Stimulated activated CD8-positive, alpha-beta memory T cell treated with anti-CD3 and anti-CD28 coated beads, Interleukin-4, amount 100 ng/mL, for 24 hours (primary cell): ENCODE measurements around the gene NKAPL.
"Not testable (repeated sequence)": the region's sequence is repeated elsewhere in the genome, so short reads cannot be mapped to it uniquely, and the experiment has no call there.

Experiments used
- DNase-seq: peaks from one replicate; pipeline ENCODE4 v3.0.0-alpha.2; 2020; ENCODE audit warnings: low read depth

The NKAPL gene

DNA sequence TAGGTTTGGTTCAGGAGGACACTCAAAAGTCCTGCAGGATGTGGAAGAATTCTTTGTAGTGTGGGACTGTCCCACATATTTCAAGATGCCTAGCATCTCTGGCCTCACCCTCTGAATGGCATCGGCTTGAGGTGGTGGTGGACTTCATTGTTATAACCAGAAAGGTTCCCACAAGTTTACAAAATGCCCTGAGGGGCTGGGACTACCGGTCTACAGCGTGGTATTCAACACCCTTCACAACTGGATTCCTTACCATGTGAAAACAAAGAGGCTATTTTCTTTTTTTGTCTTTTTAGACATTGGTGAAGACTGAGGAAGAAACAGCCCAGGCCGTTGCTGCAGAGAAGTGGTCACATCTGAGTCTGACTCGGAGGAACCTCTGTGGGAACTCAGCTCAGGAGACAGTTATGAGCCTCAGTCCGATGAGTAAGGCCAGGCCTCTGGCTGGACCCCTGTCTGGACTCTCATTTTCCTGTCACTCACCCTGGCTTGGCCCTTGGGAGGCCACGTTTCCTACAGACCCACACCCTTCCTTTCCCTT is 37.5 kb downstream of the NKAPL start:
- DNase-seq = no peak

DNA sequence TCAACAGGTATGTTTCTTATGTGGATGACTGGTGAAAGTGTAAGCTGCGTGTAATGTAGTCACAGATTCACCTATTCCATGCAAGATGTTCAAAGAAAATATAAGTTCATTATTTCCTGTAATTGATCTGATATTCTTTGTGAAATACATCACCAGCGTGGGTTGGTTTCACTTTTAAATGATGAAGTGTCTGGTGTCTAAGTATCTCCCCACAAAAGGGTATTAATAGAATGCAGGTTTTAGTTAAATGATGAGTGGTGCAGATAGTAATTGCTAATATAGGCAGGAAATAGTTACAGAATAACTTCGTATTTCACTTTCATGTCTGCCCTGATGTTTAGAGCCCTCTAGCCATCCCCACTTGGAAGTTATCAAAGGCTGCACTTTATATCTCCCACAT is 44.5 kb downstream of the NKAPL start:
- DNase-seq = no peak

DNA sequence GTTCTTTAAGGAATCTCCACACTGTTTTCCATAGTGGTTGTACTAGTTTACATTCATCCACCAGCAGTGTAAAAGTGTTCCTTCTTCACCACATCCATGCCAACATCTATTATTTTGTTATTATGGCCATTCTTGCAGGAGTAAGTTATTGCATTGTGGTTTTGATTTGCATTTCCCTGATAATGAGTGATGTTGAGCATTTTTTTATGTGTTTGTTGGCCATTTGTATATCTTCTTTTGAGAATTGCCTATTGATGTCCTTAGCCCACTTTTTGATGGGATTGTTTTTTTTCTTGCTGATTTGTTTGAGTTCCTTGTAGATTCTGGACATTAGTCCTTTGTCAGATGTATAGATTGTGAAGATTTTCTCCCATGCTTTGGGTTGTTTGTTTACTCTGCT is 47.3 kb downstream of the NKAPL start:
- not testable (repeated sequence) for DNase-seq
